GM21390 (cell line): Measurements from ENCODE around the gene SEC14L1.

Source experiments
- ATAC-seq: cut with Tn5 transposase; IDR thresholded peaks from one replicate; pipeline ENCODE4 v1.9.1; 2021; ENCODE audit not compliant: unreplicated experiment

The SEC14L1 gene

GRCh38 chr17:77160875-77161530, 20.2 kb downstream of the SEC14L1 start:
- no peak for ATAC-seq

- no peak for ATAC-seq
These were observed 21.2 kb downstream of the SEC14L1 start for GRCh38 chr17:77161953-77162352.

GRCh38 chr17:77163001-77163400, 22.2 kb downstream of the SEC14L1 start:
- no peak for ATAC-seq

- no peak for ATAC-seq
These were observed 22.9 kb downstream of the SEC14L1 start for GRCh38 chr17:77163511-77164280.

GRCh38 chr17:77164483-77165091, 23.8 kb downstream of the SEC14L1 start:
- ATAC-seq: no peak

GRCh38 chr17:77165577-77165976, 24.8 kb downstream of the SEC14L1 start:
- ATAC-seq: no peak

- ATAC-seq: no peak
These were observed 26.9 kb downstream of the SEC14L1 start for GRCh38 chr17:77167472-77168306.

GRCh38 chr17:77173104-77173503, 32.3 kb downstream of the SEC14L1 start:
- no peak for ATAC-seq

- ATAC-seq: no peak
These were observed 34.3 kb downstream of the SEC14L1 start for GRCh38 chr17:77174928-77175661.

- ATAC-seq: no peak
These were observed 36.4 kb downstream of the SEC14L1 start for GRCh38 chr17:77177002-77177741.

GRCh38 chr17:77178050-77178449, 37.3 kb downstream of the SEC14L1 start:
- ATAC-seq: no peak

GRCh38 chr17:77178563-77178962, 37.8 kb downstream of the SEC14L1 start:
- ATAC-seq: no peak

GRCh38 chr17:77180503-77181357, 40.0 kb downstream of the SEC14L1 start:
- ATAC-seq: no peak

GRCh38 chr17:77182205-77183172, 41.7 kb downstream of the SEC14L1 start:
- ATAC-seq: no peak

GRCh38 chr17:77184474-77184873, 43.7 kb downstream of the SEC14L1 start:
- no peak for ATAC-seq

GRCh38 chr17:77185137-77185536, 44.4 kb downstream of the SEC14L1 start:
- no peak for ATAC-seq

- no peak for ATAC-seq
These were observed 45.4 kb downstream of the SEC14L1 start for GRCh38 chr17:77186141-77186604.
